Ishikawa (cell line): ENCODE data around the gene DYNC1LI2.

Source experiments
- CEBPB ChIP-seq: IDR thresholded peaks from 2 replicates; pipeline ENCODE4 v1.6.1; 2012
- CREB1 ChIP-seq: IDR thresholded peaks from 2 replicates; pipeline ENCODE4 v1.6.1; 2012; ENCODE audit warnings: low read depth
- EGR1 ChIP-seq: IDR thresholded peaks from 2 replicates; pipeline ENCODE4 v1.6.1; 2012
- EP300 ChIP-seq: IDR thresholded peaks from 2 replicates; pipeline ENCODE4 v1.6.1; 2012; ENCODE audit warnings: borderline replicate concordance
- FOXM1 ChIP-seq: IDR thresholded peaks from 2 replicates; pipeline ENCODE4 v1.6.1; 2012; ENCODE audit warnings: low read depth, borderline replicate concordance
- NFIC ChIP-seq: IDR thresholded peaks from 2 replicates; pipeline ENCODE4 v1.6.1; 2012
- RAD21 ChIP-seq: IDR thresholded peaks from 2 replicates; pipeline ENCODE4 v1.6.1; 2012; ENCODE audit warnings: low read depth
- REST ChIP-seq: IDR thresholded peaks from 2 replicates; pipeline ENCODE4 v1.6.1; 2012; ENCODE audit warnings: low read depth, mild to moderate bottlenecking
- TAF1 ChIP-seq: IDR thresholded peaks from 2 replicates; pipeline ENCODE4 v1.6.1; 2012; ENCODE audit warnings: low read depth, mild to moderate bottlenecking
- TCF12 ChIP-seq: IDR thresholded peaks from 2 replicates; pipeline ENCODE4 v1.6.1; 2012; ENCODE audit warnings: low read depth
- TEAD4 ChIP-seq: IDR thresholded peaks from 2 replicates; pipeline ENCODE4 v1.6.1; 2012
- YY1 ChIP-seq: IDR thresholded peaks from 2 replicates; pipeline ENCODE4 v1.6.1; 2012; ENCODE audit warnings: low read depth
- ZBTB7A ChIP-seq: IDR thresholded peaks from 2 replicates; pipeline ENCODE4 v1.6.1; 2012; ENCODE audit warnings: low read depth
- TF ChIP-seq, protein P1 (sequence below): IDR thresholded peaks from 2 replicates; pipeline ENCODE4 v1.6.1; 2012
- TF ChIP-seq, protein P2 (sequence below): IDR thresholded peaks from 2 replicates; pipeline ENCODE4 v1.6.1; 2012

Gene DYNC1LI2

GRCh38 chr16:66712512-66712911 lies 38.9 kb downstream of the DYNC1LI2 start:
- no peak for TF ChIP-seq REST

DNA sequence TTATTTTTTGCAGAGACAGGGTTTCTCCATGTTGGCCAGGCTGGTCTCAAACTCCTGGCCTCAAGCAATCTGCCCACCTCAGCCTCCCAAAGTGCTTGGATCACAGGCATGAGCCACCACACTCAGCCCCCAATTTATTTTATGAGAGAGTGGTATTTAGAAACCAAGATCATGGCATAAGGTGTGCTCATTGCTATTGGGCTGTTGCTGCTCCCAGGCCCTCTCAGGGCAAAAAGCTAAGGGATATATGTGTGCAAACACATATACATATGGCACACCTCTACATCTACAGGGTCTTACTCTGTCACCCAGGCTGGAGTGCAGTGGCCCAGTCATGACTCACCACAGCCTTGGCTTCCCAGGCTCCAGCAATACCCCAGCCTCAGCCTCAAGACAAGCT lies 39.8 kb downstream of the DYNC1LI2 start:
- TF ChIP-seq RAD21 (no peak), NFIC (no peak), ZBTB7A (no peak), FOXM1 (no peak), EP300 (no peak), YY1 (no peak), CEBPB (no peak), EGR1 (no peak)
- TF ChIP-seq, protein P1, sequence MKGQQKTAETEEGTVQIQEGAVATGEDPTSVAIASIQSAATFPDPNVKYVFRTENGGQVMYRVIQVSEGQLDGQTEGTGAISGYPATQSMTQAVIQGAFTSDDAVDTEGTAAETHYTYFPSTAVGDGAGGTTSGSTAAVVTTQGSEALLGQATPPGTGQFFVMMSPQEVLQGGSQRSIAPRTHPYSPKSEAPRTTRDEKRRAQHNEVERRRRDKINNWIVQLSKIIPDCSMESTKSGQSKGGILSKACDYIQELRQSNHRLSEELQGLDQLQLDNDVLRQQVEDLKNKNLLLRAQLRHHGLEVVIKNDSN, result no peak

GRCh38 chr16:66706506-66706880 lies 44.9 kb downstream of the DYNC1LI2 start:
- TF ChIP-seq TAF1 (no peak), EP300 (no peak), CREB1 (no peak), CEBPB (no peak), REST (no peak), ZBTB7A (no peak), RAD21 (no peak), NFIC (no peak), TCF12 (no peak), TEAD4 (no peak), FOXM1 (no peak)
- TF ChIP-seq, protein P1, result no peak

GRCh38 chr16:66705790-66706505 lies 45.5 kb downstream of the DYNC1LI2 start:
- no peak for TF ChIP-seq YY1
- no peak for TF ChIP-seq TCF12
- no peak for TF ChIP-seq CREB1
- TF ChIP-seq EP300, result no peak
- TF ChIP-seq TEAD4, result no peak
- TF ChIP-seq NFIC, result no peak
- no peak; the same call in 1 of the 2 replicates for TF ChIP-seq RAD21
- TF ChIP-seq, protein P2, sequence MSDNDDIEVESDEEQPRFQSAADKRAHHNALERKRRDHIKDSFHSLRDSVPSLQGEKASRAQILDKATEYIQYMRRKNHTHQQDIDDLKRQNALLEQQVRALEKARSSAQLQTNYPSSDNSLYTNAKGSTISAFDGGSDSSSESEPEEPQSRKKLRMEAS, result no peak
- TF ChIP-seq EGR1, result no peak
- TF ChIP-seq FOXM1, result no peak
- no peak for TF ChIP-seq TAF1
- TF ChIP-seq, protein P1, result no peak
- no peak for TF ChIP-seq REST
- TF ChIP-seq ZBTB7A, result no peak
- TF ChIP-seq CEBPB, result no peak
